GM18907 (cell line): Measurements from ENCODE around the gene PARP1.
"Not testable (repeated sequence)": the region's sequence is repeated elsewhere in the genome, so short reads cannot be mapped to it uniquely, and the experiment has no call there.

Experiments
- ATAC-seq: cut with Tn5 transposase; IDR thresholded peaks from one replicate; pipeline ENCODE4 v1.9.1; 2021; ENCODE audit warnings: mild to moderate bottlenecking, moderate library complexity; ENCODE audit not compliant: unreplicated experiment

PARP1 gene

GRCh38 chr1:226355669-226356551 is 52.0 kb downstream of the PARP1 start:
- peak; percentile 32 for ATAC-seq

GRCh38 chr1:226355016-226355415 is 52.9 kb downstream of the PARP1 start:
- ATAC-seq: no peak

GRCh38 chr1:226353698-226354525 is 54.0 kb downstream of the PARP1 start:
- no peak for ATAC-seq

GRCh38 chr1:226351709-226352108 is 56.2 kb downstream of the PARP1 start:
- ATAC-seq: no peak

- no peak for ATAC-seq
Measured at GRCh38 chr1:226350519-226350865, 57.4 kb downstream of the PARP1 start.

- ATAC-seq: no peak
Measured at GRCh38 chr1:226349801-226350518, 57.9 kb downstream of the PARP1 start.

- ATAC-seq: no peak
Measured at GRCh38 chr1:226349081-226349480, 58.8 kb downstream of the PARP1 start.

GRCh38 chr1:226344441-226345259 is 63.2 kb downstream of the PARP1 start:
- ATAC-seq: no peak

- ATAC-seq: no peak
Measured at GRCh38 chr1:226342656-226343055, 65.2 kb downstream of the PARP1 start.

GRCh38 chr1:226340111-226340510 is 67.8 kb downstream of the PARP1 start:
- not testable (repeated sequence) for ATAC-seq

GRCh38 chr1:226337276-226337875 is 70.5 kb downstream of the PARP1 start:
- ATAC-seq: no peak

GRCh38 chr1:226335661-226336060 is 72.2 kb downstream of the PARP1 start:
- ATAC-seq: no peak

GRCh38 chr1:226332947-226333346 is 74.9 kb downstream of the PARP1 start:
- ATAC-seq: no peak

GRCh38 chr1:226329237-226329636 is 78.7 kb downstream of the PARP1 start:
- no peak for ATAC-seq

- no peak for ATAC-seq
Measured at GRCh38 chr1:226327761-226328162, 80.1 kb downstream of the PARP1 start.

- ATAC-seq: no peak
Measured at GRCh38 chr1:226325178-226325577, 82.7 kb downstream of the PARP1 start.

GRCh38 chr1:226324479-226324878 is 83.4 kb downstream of the PARP1 start:
- ATAC-seq: no peak

GRCh38 chr1:226322986-226323385 is 84.9 kb downstream of the PARP1 start:
- ATAC-seq: no peak

GRCh38 chr1:226320930-226321329 is 87.0 kb downstream of the PARP1 start:
- ATAC-seq: no peak

GRCh38 chr1:226318471-226318870 is 89.4 kb downstream of the PARP1 start:
- ATAC-seq: no peak
